Activated gamma-delta T cell treated with Interleukin-2 at 50 U/mL for 16 hours (primary cell): Measurements from ENCODE around the gene COPA.

ENCODE experiments used
- DNase-seq: peaks from one replicate; pipeline ENCODE4 v3.0.0-alpha.2; 2020

Gene COPA

DNA sequence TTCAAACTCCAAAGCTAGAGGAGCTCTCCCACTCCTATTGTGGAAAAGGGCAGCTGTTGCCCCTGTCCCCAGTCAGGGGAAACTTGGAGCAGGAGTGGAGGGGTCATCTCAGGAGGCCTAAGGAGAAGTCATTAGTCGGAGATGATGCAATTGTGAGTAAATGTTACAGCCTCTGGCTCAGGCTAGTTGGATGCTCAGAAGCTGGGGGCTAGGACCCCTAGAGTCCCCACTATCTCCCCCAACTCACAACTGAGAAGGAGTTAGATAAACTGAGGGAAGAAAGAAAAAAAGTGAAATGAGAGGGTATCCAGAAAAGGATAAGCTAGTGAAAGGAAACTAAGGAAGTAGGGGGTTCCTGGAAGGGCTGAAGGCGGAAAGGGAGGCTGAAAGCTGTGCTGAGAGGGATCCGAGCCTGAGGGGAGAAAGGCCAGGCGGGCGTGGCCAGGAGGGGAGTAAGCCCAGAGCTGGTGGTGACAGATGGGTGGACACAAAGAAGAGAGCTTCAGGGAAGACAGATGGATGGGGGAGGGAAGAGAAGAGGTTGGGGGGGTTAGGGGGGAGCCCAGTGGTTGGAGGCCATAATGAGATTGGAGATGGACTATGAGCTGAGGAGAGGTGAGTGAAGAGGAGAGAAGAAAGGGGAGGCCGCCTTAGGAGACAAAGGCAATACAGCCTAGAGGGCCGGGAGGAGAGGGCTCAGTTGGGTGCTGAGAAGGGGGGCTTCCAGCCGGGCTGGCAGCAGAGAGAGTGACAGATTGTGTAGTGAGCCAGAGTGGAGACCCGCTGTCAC, 19.3 kb upstream of the COPA start:
- no peak for DNase-seq

DNA sequence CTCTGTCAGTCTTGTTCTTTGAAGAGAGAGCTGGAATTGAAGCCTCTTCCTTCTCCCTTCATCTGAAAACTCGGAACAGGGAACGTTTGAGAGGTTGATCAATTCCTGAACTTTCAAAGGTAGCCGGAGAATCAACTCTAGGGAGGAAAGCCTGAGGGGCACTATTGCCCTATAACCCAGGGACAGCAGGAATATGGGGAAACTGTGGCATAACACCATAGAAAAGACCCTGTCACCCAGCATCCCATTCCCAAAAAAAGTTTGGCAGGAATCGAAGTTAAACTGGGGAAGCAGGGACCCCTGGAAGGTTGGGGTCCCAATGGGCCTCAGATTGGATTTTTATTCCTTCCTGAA, 18.7 kb upstream of the COPA start:
- DNase-seq, result no peak

GRCh38 chr1:160361199-160361598, 18.1 kb upstream of the COPA start:
- no peak for DNase-seq

DNA sequence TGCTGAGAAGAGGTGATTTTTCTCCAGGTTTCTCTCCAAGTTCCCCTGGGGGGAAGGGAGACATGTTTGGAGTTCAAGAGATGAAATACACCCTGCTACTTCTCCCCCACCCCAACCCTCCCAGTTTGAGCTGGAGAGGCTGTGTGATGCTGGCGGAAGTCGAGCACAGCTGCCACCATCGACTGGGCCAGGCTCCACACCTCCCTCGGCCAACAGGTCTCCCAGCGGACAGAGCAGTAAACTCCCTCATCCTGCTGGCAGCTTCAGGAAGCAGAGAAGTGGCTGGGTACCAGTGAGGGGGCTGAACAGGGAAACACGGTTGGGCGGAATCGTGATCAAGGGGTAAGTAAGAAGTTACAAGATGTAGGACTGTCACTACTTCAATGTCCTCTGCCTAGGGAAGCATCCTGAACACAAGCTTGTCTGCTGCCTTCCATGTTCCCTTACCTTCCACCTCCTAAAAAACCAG, 17.2 kb upstream of the COPA start:
- DNase-seq, result no peak

DNA sequence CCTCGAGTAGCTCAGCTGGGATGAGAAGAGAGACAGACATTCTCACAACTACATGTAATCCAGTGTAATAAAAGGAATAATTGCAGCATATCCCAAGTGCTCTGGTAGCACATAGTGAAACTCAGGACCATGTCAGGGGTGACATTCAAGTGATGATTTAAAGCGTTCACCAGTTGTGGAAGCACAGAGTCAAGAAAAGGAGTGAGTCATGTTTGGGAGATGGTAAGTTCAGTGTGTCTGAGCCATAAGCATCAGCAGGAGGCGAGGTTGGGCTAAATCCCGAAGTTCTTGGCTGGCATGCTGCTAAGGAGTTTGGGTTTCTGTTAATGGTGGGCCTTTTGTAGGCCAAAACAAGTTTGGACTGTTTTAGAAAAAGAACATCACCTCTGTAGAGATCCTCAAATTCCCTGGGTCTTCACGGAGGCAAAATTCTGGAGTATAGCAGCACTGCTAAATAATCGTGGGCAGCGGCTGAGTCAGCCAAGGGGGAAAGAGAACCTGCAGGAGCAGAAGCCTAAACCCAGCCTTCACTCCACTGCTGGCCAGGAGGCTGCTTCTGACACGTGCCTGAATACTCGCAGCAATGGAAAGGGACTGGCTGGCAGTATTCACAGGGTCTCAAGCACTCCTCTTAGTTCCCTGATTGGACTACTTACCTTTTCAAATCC, 16.6 kb upstream of the COPA start:
- no peak for DNase-seq

GRCh38 chr1:160358073-160358472, 15.0 kb upstream of the COPA start:
- DNase-seq, result no peak

GRCh38 chr1:160357286-160358002, 14.4 kb upstream of the COPA start:
- DNase-seq, result no peak

DNA sequence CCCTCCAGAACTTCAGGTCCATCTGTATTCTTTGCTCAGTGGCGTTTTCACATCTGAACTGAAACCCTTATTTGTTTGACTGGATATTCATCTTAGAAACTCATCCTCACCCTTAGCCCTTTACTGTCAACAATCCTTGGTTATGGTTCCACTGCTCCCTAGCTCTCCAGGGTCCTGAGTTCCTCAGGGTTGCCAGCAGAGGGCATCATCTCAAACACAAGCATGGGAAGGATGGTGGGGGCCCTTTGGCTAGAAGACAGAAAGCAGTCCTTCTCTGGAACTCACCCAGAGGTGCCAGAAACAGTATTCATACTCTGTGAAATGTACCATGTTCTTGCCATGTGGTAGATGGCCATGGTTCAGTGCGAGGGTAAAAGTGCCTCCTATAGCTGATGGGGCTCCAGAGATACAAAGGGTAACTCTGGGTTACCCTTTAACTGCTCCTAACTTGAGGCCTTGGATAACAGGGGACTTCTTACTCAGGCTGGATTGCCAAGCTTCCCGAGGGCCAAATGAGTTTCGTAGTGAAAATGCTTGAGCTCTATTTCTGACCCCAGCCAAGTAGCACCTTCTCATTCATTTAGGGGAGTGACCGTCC, 11.4 kb upstream of the COPA start:
- DNase-seq, result no peak

DNA sequence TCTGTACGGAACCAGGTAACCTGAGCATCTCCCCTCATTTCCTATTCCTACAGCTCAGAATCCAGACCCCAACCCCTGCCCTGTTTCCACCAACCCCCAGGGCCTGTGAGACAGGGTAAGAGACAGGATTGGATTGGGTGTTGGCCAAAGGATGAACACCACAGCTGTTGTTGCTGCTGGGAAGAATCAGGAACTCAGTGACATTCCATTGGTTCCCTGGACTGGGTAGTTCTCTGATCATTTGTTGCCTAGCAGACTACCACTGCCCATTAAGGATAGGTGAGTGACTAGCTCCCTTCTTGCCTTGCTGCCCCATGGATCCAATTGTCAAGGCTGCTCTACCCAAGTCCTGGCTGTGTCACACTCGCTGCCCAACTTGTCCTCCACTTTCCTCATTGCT, 10.2 kb upstream of the COPA start:
- DNase-seq, result no peak

- DNase-seq, result no peak
Measured at GRCh38 chr1:160352555-160352954, 9.5 kb upstream of the COPA start.

- no peak for DNase-seq
Measured at GRCh38 chr1:160351629-160352028, 8.6 kb upstream of the COPA start.

- no peak for DNase-seq
Measured at GRCh38 chr1:160346958-160347357, 3.9 kb upstream of the COPA start.

DNA sequence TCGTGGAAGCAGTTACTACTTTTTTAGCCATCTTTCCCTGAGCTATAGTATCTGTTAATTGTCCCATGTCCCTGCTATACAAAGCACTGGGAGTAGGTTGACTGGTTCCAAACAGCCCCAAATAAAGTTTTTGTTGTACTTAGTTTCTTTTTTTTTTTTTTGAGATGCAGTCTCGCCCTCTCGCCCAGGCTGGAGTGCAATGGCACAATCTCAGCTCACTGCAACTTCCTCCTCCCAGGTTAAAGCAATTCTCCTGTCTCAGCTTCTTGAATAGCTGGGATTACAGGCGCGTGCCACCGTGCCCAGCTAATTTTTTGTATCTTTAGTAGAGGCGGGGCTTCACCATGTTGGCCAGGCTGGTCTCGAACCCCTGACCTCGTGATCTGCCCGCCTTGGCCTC, 3.4 kb upstream of the COPA start:
- no peak for DNase-seq

DNA sequence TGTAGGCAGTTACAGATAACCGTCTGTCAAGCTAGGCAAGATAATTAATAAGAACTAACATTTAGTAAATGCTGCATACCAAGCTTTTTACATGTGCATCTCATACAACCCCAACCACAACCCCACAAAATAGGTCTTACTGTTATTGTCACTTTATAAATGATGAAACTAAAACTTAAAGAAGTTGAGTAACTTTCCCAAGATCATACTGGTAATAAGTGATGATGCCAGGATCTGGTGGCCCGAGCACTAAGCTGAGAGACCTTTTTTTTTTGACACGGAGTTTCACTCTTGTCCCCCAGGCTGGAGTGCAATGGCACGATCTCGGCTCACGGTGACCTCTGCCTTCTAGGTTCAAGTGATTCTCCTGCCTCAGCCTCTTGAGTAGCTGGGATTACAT, 1.9 kb upstream of the COPA start:
- no peak for DNase-seq

DNA sequence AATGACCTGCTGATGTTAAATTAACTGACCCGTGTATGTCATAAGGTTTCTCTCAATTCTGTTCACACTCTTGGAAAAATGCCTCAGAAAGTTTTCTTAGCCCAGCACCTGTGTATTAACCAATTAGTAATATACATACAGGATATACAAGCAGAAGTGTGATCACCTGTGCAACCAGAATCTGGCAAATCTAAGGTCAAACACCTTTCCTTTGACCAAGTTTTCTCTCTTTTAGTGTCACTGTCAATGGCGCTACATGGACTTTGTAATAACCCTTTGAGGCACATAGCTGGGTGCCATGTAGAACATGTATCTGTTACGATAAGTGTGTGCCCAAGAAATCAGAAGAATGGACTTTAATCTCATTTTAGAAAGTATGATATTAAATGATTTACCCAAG, 1.2 kb upstream of the COPA start:
- no peak for DNase-seq

DNA sequence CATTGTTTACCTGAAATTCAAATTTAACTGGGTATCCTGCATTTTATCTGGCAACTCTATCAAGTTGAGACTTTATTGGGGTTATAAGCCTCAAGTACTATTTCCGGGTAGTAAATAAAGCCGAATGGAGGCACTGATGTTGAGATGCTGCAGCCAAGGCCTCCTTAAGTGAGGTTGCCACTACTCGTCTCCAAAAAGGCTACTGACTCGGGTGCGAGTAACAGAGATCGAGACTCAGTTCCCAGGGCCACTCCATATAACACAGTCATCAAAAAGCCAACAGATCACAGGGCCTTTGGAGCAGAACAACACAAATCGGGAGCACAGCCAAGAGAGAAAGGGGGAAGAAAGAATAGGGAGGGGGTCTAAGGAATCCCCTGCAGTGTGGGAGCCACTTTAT, 524 bp downstream of the COPA start:
- DNase-seq, result no peak

GRCh38 chr1:160340866-160341265, 2.2 kb downstream of the COPA start:
- DNase-seq, result no peak

GRCh38 chr1:160340146-160340545, 2.9 kb downstream of the COPA start:
- DNase-seq, result no peak

DNA sequence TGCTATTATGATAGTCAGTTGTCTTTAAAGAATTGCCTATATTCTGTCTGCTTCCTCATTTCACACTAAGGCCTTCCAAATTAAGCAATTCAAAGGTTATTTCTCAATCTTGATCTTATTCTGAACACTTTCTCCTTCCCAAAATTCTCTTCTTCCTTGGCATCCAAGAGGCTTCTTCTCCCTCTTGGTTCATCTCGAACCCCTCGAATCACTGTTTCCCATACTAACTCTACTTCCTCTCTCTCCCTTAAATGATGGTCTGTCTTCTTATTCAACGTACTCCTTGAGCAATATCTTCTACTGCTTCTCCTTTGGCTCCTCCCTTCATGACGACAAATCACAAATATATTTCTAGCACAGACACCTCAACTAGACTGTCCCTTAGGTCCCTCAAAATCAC, 4.5 kb downstream of the COPA start:
- no peak for DNase-seq

- DNase-seq, result no peak
Measured at GRCh38 chr1:160332516-160332915, 10.5 kb downstream of the COPA start.

- DNase-seq, result no peak
Measured at GRCh38 chr1:160330119-160330518, 12.9 kb downstream of the COPA start.

DNA sequence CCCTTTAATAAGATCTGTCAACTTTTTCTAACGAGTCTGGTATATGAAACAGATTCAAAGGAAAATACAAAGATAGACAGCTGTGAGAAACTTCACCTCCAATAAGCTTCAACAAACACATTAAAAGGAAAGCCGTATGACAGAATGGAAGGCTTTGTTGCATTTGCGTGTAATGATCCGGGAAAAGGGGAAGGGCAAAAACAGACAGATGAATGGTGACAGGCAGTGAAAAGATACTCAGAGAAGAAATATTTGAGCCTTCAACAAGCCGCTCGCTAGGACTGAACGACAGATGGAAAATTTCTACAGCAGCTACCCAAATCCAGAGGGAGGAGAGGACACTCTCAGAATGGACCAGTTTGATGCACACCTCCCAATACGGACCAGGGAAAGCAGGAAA, 14.9 kb downstream of the COPA start:
- no peak for DNase-seq

DNA sequence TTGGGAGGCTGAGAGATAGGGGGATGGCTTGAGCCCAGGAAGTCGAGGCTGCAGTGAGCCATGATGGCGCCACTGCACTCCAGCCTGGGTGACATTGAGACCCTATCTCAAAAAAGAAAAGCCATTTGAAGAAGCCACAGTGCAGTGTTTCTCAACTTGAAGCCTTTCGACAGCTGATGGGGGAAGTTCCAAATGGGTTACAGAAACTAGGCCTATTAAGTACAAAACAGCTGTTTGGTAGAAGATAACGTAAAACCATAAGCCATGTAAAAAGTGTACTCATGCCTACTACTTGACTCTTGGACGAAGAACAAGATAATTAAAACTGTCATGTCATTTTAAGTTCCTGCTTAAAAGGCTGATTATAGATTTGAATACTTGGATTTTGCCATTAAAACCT, 16.6 kb downstream of the COPA start:
- no peak for DNase-seq

DNA sequence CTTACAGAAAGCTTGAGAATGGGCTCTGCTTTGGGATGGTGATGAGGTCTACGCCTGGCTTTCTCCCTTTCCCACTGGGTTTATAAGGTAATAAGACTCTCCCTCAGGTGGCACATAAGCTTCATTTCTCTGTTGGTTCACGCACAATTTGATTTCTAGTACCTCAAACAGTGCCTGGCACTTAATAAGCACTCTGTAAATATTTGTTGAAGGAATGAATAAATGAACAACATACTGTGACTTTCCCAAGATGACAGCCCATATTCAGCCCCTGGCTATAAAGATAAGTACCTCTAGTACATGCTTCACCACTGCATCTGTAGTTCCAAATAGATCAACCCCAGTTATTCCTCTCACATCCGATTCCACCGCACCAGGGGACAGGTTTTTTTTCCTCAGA, 17.8 kb downstream of the COPA start:
- no peak for DNase-seq
